GM19043 (cell line): Measurements from ENCODE around the gene C11orf24.

Experiments
- ATAC-seq: cut with Tn5 transposase; IDR thresholded peaks from one replicate; pipeline ENCODE4 v1.9.1; 2021; ENCODE audit warnings: low read depth; ENCODE audit not compliant: unreplicated experiment

C11orf24 gene

DNA sequence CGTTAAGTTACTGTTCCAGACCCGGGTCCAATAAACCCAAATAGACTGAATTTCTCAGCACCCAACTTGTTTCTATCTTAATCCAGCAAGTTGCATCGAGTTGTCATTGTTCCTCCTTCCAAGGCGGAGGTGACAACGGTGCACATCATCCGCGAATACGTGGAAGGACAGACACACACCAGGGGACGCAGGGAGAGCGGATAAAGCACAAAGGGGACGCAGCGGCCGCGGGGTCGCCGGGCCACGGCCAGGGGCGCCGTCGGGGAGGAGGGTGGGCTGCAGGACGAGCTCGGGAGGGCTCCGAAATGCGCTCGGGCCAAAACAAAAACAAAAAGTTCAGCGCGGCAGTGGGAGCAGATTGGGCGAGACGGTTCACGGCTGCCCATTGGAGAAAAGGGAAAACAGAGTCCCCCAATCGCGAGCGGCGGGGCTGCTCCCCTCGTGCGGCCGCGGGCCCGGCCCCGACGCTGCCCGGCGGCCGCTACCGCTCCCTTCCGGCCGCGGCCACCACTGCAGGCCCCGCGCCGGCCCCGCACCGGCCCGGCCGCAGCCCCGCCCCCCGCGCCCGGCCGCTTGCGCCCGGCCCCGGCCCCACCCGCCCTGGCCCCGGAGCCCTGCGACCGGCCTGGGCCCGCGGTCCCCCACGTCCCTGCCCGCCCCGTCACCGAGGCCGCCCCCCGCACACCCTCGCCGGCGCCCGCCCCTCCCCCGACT, 59.2 kb downstream of the C11orf24 start:
- ATAC-seq: peak; percentile 60

DNA sequence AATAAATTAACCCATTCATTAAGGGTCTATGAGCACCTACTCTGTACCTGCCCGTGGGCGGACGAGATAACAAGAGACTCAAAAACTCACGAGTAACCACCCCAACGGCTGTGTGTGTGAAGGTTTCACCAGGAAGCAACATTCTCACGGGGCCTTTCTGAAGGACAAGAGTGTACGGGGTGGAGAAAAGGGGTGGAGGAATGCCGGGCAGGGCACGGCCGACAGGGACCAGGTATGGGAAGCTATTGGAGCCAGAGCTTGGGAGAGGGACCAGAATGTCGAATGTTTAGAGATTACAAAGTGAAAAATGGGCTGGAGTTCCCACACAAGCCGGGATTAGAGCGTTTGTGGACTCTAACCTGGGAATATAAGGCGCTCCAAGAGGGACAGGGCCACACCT, 60.2 kb downstream of the C11orf24 start:
- ATAC-seq: no peak
